ENCODE measurements around the gene WDR27. TPM values are rescaled to one million over a fixed set of nuclear protein-coding genes. Genes with fewer than 3 reads are reported as not detected.

WDR27 gene
- total and polyA plus RNA-seq, 10 of the 15 experiments (the other 5 are each of a cell fraction or from before 2014, with no cell fraction given): 1.9 to 33.2 (median 19.0) TPM

- H3K27ac ChIP-seq (ENCODE audit: control insufficient read depth, insufficient read depth): no peak overlapping the region
- DNase-seq (ENCODE audit: low read depth, low spot score) (no peak), FAIRE-seq (no peak), ATAC-seq (no peak)
- ChIA-PET RAD21 (ENCODE audit: unreplicated experiment) (no interaction called here), CTCF (no interaction called here), SMC1A (ENCODE audit: uncharacterized antibody, unreplicated experiment) (no interaction called here), POLR2A (no interaction called here)
- H3K9ac ChIP-seq (ENCODE audit: control insufficient read depth, insufficient read depth, low read length): no peak overlapping the region
- no TSS peak for BruUV-seq (replicated peaks)
- no peak overlapping the region for H3K4me2 ChIP-seq (ENCODE audit: control insufficient read depth, insufficient read depth)
- H3K4me3 ChIP-seq: no peak overlapping the region
- no peak overlapping the region for H2AFZ ChIP-seq (ENCODE audit: control insufficient read depth, low read depth, low read length)
- no peaks in the 10 kb centered on the region for H3K79me2 ChIP-seq (ENCODE audit: control insufficient read depth, insufficient read depth, low read length)
- intact Hi-C loops (cut with micrococcal nuclease; ENCODE audit: unreplicated experiment) (no loop called here), in situ Hi-C loops (cut with MboI) (no loop called here)
- no peaks in the 10 kb centered on the region for H4K20me1 ChIP-seq (ENCODE audit: control insufficient read depth, insufficient read depth)
- H3K27me3 ChIP-seq (replicated peaks in 1 of 2; ENCODE audit: control insufficient read depth in 2 of 2, insufficient read depth in 2 of 2, low read length in 1 of 2): no peaks in the 10 kb centered on the region
- no peak for TF ChIP-seq BRCA1 (IDR thresholded peaks at IDR 0.05; ENCODE audit: low read depth, low read length)
- TF ChIP-seq USF2 (IDR thresholded peaks at IDR 0.05; ENCODE audit: borderline replicate concordance, low read depth, low read length): no peak
- TF ChIP-seq IRF5 (IDR thresholded peaks at IDR 0.05; ENCODE audit: borderline replicate concordance): no peak
- TF ChIP-seq REST (IDR thresholded peaks at IDR 0.05; ENCODE audit: low read depth, low read length): no peak
- no peak for TF ChIP-seq CEBPZ (IDR thresholded peaks at IDR 0.05; ENCODE audit: low read depth, low read length)
- TF ChIP-seq CUX1 (IDR thresholded peaks at IDR 0.05; ENCODE audit: insufficient replicate concordance, low read depth, low read length): no peak
- TF ChIP-seq POLR2A (IDR thresholded peaks at IDR 0.05; ENCODE audit: low read depth, low read length): no peak
- no peak for TF ChIP-seq FOXM1 (IDR thresholded peaks at IDR 0.05; ENCODE audit: low read depth, low read length)
- no peak for TF ChIP-seq STAT3 (IDR thresholded peaks at IDR 0.05; ENCODE audit: low read depth, low read length)
- no peaks in the 10 kb centered on the region for H3K36me3 ChIP-seq (ENCODE audit: control insufficient read depth in 2 of 2, insufficient read depth in 2 of 2, low read length in 1 of 2)
- no peaks in the 10 kb centered on the region for H3K4me1 ChIP-seq (ENCODE audit: control insufficient read depth, insufficient read depth, low read length)
- 49% methylated on average over 2 of the region's 2 CpGs for WGBS (ENCODE audit: insufficient coverage, insufficient replicate concordance, low lambda C conversion rate, missing lambda C conversion rate)
- no peaks in the 10 kb centered on the region for H3K9me3 ChIP-seq (replicated peaks; ENCODE audit: control insufficient read depth, insufficient read depth, low read length)
These were observed 37.2 kb upstream of the WDR27 start for GRCh38 chr6:169738976-169739529.
